Psoas muscle (tissue), 8 donors: ENCODE results near the gene MAN2B1. TPM values are rescaled to one million over a fixed set of nuclear protein-coding genes. Genes with fewer than 3 reads are reported as not detected.
"Not testable (repeated sequence)": the region's sequence is repeated elsewhere in the genome, so short reads cannot be mapped to it uniquely, and the experiment has no call there.

ENCODE experiments used
- ATAC-seq, 4 donors: fragments of 200-7000 bp; cut with Tn5 transposase; one replicate each; pipeline ENCODE4 v1.9.1; 2020; ENCODE audit warnings: moderate library complexity in 3 of 4, mild to moderate bottlenecking in 2 of 4
- DNase-seq, 2 donors: peaks; one replicate each; pipeline ENCODE4 v3.0.0-alpha.2; 2020
- H3K27ac ChIP-seq: fragments of 200-600 bp; one replicate; pipeline ENCODE4 v1.8.0; 2022
- H3K27me3 ChIP-seq, 3 donors: fragments of 200-600 bp in 1 of 3; one replicate each; pipeline versions ENCODE4 v1.6.1 to v1.8.0; 2013 to 2022; ENCODE audit warnings: low read length in 2 of 3, mild to moderate bottlenecking in 2 of 3, moderate library complexity in 1 of 3; ENCODE audit not compliant: insufficient read depth in 3 of 3
- H3K36me3 ChIP-seq, 2 donors: fragments of 200-600 bp in 1 of 2; one replicate each; pipeline versions ENCODE4 v1.6.1 to v1.8.0; 2013 to 2022; ENCODE audit warnings: low read depth in 1 of 2, mild to moderate bottlenecking in 1 of 2, moderate library complexity in 1 of 2; ENCODE audit not compliant: insufficient read depth in 1 of 2
- H3K4me1 ChIP-seq: fragments of 200-600 bp; one replicate; pipeline ENCODE4 v1.8.0; 2022
- H3K4me3 ChIP-seq: fragments of 200-600 bp; one replicate; pipeline ENCODE4 v1.8.0; 2022; ENCODE audit warnings: mild to moderate bottlenecking
- H3K9me3 ChIP-seq: fragments of 200-600 bp; one replicate; pipeline ENCODE4 v1.8.0; 2022
- WGBS, 3 donors: extraction: QIAGEN DNeasy Blood & Tissue Kit; methylation state at CpG; one replicate each; pipeline versions ENCODE4 v1.1.6 to v1.1.7; 2013; 5-methylcytosine and 5-hydroxymethylcytosine counted together
- intact Hi-C, 2 donors: fragments of 100-400 bp; cut with DNase I; formaldehyde crosslinking; loops; one replicate each; pipeline versions ENCODE4 v1.11.0 to v1.14.2; 2022
- long read RNA-seq, 2 donors: library from polyadenylated mRNA; unstranded; transcript quantifications; one replicate each; pipeline ENCODE4 v2.0.0, GENCODE V29; 2021
- polyA plus RNA-seq, 3 donors: library from polyadenylated mRNA; stranded (reverse); fragments of 200-250 nt; gene quantifications; one replicate each; pipeline ENCODE4 v1.2.3, GENCODE V29; 2013
- total RNA-seq, 4 donors: library from RNA; stranded (reverse); fragmentation: NEBNext Ultra II Directional in 2 of 4; extraction: Animal tissue kit (Norgen Biotek cat#: 25700) in 2 of 4; gene quantifications; one replicate each; pipeline versions ENCODE4 v1.2.1 to v1.2.4, GENCODE V29; 2021 to 2023
- TF ChIP-seq, protein P1 (sequence below): fragments of 200-600 bp; IDR thresholded peaks from one replicate; pipeline ENCODE4 v1.8.0; 2022; ENCODE audit warnings: antibody characterized with exemption
- donor health status: healthy with polysubstance abuse.
- donor health status: DM: no; HTN: no; CAD: no; lungs with moderate emphysema.
- donor health status: Bipolar disorder and iron deficiency.
- donor health status: healthy.
- donor health status: DM: yes; HTN: yes; CAD: no.
- donor health status: DM: no; HTN: no; CAD: no.
- donor health status: DM: no; HTN: no; CAD: no.
- donor health status: DM: yes; HTN: yes; CAD: no.

The MAN2B1 gene
- total RNA-seq = 10 to 100 TPM; 14.6 to 20.5 (median 16.2) TPM
- 10 to 100 TPM in 2 of 3 donors, 1 to 10 TPM in 1; 9.6 to 17.8 (median 14.1) TPM for polyA plus RNA-seq
- long read RNA-seq, donor 1, transcript MAN2B1-203 (24 exons, 3,184 nt) = major isoform, 12 of 18 reads
- long read RNA-seq, donor 1, partial matches to known transcripts = 3 of 18 reads
- long read RNA-seq, donor 1, other reads (novel, unspliced or antisense) = 3 of 18 reads
- long read RNA-seq, donor 2, transcript MAN2B1-203 (24 exons, 3,184 nt) = major isoform, 10 of 23 reads
- long read RNA-seq, donor 2, partial matches to known transcripts = 8 of 23 reads
- long read RNA-seq, donor 2, other reads (novel, unspliced or antisense) = 5 of 23 reads

GRCh38 chr19:12666265-12667048 lies at the start of gene MAN2B1, which contains the start of gene WDR83:
MAN2B1 (minus strand) TSS chr19:12666742; CDS start chr19:12666701, 41 bp downstream.
WDR83 (plus strand) TSS chr19:12666807; CDS start chr19:12669791, 2,984 bp downstream.
- no peaks in the 10 kb centered on the region for H3K9me3 ChIP-seq
- peaks cover 0 to 43% of the 10 kb centered on the region in 2 donors for H3K36me3 ChIP-seq
- peaks cover 33% of the 10 kb centered on the region for H3K4me1 ChIP-seq
- intact Hi-C loops = no loop called here
- H3K27me3 ChIP-seq = no peaks in the 10 kb centered on the region
- ATAC-seq (peak; percentile 73 to 84 (median 82)), DNase-seq (peak; percentile 79 to 85)
- TF ChIP-seq, protein P1, sequence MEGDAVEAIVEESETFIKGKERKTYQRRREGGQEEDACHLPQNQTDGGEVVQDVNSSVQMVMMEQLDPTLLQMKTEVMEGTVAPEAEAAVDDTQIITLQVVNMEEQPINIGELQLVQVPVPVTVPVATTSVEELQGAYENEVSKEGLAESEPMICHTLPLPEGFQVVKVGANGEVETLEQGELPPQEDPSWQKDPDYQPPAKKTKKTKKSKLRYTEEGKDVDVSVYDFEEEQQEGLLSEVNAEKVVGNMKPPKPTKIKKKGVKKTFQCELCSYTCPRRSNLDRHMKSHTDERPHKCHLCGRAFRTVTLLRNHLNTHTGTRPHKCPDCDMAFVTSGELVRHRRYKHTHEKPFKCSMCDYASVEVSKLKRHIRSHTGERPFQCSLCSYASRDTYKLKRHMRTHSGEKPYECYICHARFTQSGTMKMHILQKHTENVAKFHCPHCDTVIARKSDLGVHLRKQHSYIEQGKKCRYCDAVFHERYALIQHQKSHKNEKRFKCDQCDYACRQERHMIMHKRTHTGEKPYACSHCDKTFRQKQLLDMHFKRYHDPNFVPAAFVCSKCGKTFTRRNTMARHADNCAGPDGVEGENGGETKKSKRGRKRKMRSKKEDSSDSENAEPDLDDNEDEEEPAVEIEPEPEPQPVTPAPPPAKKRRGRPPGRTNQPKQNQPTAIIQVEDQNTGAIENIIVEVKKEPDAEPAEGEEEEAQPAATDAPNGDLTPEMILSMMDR = no peak
- peak within 1 kb of the TSS; percentile 74 for H3K27ac ChIP-seq
- peak within 1 kb of the TSS; percentile 98 for H3K4me3 ChIP-seq
- WGBS, 3 donors = 1 to 2% (median 1%) methylated on average over 46 of the region's 46 CpGs

DNA sequence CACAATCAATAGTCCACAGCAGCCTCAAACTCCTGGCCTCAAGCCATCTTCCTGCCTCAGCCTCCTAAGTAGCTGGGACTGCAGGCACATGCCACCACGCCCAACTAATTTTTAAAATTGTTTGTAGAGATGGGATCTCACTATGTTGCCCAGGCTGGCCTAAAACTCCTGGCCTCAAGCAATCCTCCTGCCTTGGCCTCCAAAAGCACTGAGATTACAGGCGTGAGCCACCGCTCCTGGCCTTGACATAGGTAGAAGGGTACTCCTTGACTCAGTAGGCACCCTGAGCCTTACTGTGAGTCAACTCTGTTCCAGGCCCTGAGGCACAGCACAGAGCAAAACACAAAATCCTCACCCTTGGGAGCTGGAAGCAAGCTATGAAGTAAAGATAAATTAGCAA lies 49.4 kb upstream of the MAN2B1 start:
- H3K9me3 ChIP-seq = no peaks in the 10 kb centered on the region
- 96 to 98% (median 97%) methylated on average over 3 of the region's 3 CpGs for WGBS, 3 donors
- no peak overlapping the region for H3K4me3 ChIP-seq
- peaks cover 4 to 84% of the 10 kb centered on the region in 2 donors for H3K36me3 ChIP-seq
- peaks cover 26% of the 10 kb centered on the region for H3K4me1 ChIP-seq
- TF ChIP-seq, protein P1 = no peak
- intact Hi-C loops = no loop called here
- H3K27ac ChIP-seq = no peak overlapping the region
- no peak for DNase-seq
- H3K27me3 ChIP-seq = no peaks in the 10 kb centered on the region
- no peak for ATAC-seq

DNA sequence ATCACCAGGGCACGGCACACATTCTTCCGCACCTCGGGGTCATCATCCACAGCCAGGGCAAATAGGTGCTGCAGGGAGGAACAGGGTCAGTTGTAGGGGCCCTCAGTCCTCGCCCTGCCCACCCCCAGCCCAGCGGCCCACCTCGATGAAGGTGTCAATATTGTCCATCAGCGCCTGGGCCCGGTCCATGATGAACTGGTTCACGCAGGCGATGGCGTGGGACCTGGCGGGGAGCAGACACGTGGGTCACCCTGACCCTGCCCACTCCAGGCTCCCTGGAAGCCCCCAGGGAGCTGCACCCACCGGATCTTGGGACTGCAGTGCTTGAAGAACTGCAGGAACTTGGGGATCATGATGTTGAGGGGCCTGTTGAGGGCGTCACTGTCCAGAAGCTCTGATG lies 48.6 kb upstream of the MAN2B1 start:
- intact Hi-C loops = no loop called here

DNA sequence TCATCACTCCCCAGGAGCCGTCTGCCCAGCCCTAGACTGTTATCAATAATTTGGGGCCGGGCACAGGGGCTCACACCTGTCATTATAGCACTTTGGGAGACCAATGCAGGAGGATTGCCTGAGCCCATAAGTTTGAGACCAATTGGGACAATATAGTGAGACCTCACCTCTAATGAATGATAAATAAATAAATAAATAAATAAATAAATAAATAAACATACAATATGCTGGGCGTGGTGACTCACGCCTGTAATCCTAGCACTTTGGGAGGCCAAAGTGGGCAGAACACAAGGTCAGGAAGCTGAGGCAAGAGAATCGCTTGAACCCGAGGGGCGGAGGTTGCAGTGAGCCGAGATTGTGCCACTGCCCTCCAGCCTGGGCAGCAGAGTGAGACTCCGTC lies 46.8 kb upstream of the MAN2B1 start:
- H3K4me1 ChIP-seq, H3K27ac ChIP-seq, H3K27me3 ChIP-seq, H3K9me3 ChIP-seq, intact Hi-C loops, H3K4me3 ChIP-seq, DNase-seq, ATAC-seq: not testable (repeated sequence)
- peaks cover 11 to 97% of the 10 kb centered on the region in 2 donors for H3K36me3 ChIP-seq
- WGBS, 3 donors = 92 to 93% (median 92%) methylated on average over 9 of the region's 9 CpGs

More for the DNA sequence above, 48.6 kb upstream of the MAN2B1 start:
- no peak overlapping the region for H3K27ac ChIP-seq
- TF ChIP-seq, protein P1 = no peak
- peaks cover 17% of the 10 kb centered on the region for H3K4me1 ChIP-seq
- 89 to 92% (median 91%) methylated on average over 15 of the region's 15 CpGs for WGBS, 3 donors
- H3K9me3 ChIP-seq = no peaks in the 10 kb centered on the region
- DNase-seq (no peak), ATAC-seq (no peak)
- H3K4me3 ChIP-seq = no peak overlapping the region
- H3K27me3 ChIP-seq = no peaks in the 10 kb centered on the region
- peaks cover 8 to 92% of the 10 kb centered on the region in 2 donors for H3K36me3 ChIP-seq

DNA sequence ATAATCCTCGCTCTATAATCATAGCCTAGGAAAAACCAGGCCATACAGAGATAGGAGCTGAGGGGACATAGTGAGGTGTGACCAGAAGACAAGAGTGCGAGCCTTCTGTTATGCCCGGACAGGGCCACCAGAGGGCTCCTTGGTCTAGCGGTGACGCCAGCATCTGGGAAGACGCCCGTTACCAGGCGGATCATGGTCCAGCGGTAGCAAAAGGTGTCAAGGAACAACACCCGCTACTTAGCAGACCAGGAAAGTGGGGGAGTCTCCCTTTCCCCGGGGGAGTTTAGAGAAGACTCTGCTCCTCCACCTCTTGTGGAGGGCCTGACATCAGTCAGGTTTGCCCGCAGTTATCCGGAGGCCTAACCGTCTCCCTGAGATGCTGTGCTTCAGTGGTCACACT lies 45.5 kb upstream of the MAN2B1 start:
- H3K27ac ChIP-seq, H3K27me3 ChIP-seq, ATAC-seq, H3K9me3 ChIP-seq, H3K4me1 ChIP-seq, H3K4me3 ChIP-seq, intact Hi-C loops: not testable (repeated sequence)
- peaks cover 11 to 97% of the 10 kb centered on the region in 2 donors for H3K36me3 ChIP-seq
- peak; percentile 40 to 66 for DNase-seq
- TF ChIP-seq, protein P1 = peak; percentile 37
- 36 to 49% (median 43%) methylated on average over 11 to 12 of the region's 14 CpGs for WGBS, 3 donors
